ENCODE measurements around the gene ANTXR1. TPM values are rescaled to one million over a fixed set of nuclear protein-coding genes. Genes with fewer than 3 reads are reported as not detected.

Gene ANTXR1
- total RNA-seq, 1 experiment from 2014 or later, result 37.3 TPM

DNA sequence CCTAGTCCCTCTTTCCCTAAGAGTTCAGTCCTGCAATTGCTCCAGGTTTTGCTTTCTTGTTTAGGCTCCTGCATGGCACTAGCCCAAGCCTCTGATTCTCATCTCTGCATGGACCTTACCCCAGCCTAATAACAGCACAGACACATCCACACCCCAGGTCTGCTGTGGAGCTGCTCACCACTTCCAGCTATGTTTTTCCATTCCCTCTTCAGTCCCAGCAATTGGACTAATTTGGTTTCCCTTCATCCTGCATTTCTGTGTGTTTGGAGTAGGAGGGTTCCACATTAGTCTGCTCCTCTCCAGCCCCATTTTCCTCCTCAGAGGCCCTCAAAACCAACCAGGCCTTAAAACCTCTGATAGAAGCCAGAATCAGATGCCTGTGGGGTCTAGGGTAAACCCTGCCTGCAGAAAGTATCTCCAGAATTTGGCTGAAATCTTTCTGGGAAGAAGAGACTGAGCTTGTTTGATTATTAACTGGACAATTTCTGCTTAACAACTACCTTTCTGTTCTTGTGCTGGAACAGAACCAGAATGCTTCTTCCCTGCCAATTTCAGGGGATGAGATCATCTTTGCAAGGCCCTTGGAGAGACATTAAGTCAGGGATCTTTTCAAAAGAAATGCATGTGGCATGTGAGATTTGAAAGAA lies 278.1 kb downstream of the ANTXR1 start:
- H2BK120ac ChIP-seq (ENCODE audit: low read depth, low read length, poor library complexity, severe bottlenecking), result no peak overlapping the region
- Mint-ChIP-seq H3K36me3 (ENCODE audit: insufficient read depth in 1 of 3, low read depth in 3 of 3) (no peaks in the 10 kb centered on the region), H3K27ac (no peak overlapping the region), H3K9me3 (no peaks in the 10 kb centered on the region), H3K27me3 (ENCODE audit: low read depth) (no peaks in the 10 kb centered on the region; the same call in 1 of the 2 replicates), H3K4me3 (no peak overlapping the region), H3K4me1 (0 out of 4 replicates have a peak, but pooled peaks cover 0 to 3% of the 10 kb centered on the region in 2 experiments)
- no peaks in the 10 kb centered on the region for H3K4me1 ChIP-seq (ENCODE audit: insufficient read depth, low read length)
- no peaks in the 10 kb centered on the region for H3K9me3 ChIP-seq (ENCODE audit: control insufficient read depth, low read depth, low read length)
- H4K91ac ChIP-seq (ENCODE audit: insufficient read length, low read depth, low read length), result no peak overlapping the region
- H2BK5ac ChIP-seq (ENCODE audit: insufficient read length, low read length), result no peak overlapping the region
- no peak overlapping the region for H2AFZ ChIP-seq (ENCODE audit: low read length)
- no peaks in the 10 kb centered on the region for H3K79me2 ChIP-seq (ENCODE audit: insufficient read depth, low read length)
- no peak overlapping the region for H3K4ac ChIP-seq (ENCODE audit: low read depth, low read length)
- no peaks in the 10 kb centered on the region for H3K23me2 ChIP-seq (ENCODE audit: insufficient read length, low read depth, low read length, poor library complexity, severe bottlenecking)
- no peaks in the 10 kb centered on the region; the same call in 1 of the 2 replicates for H3K27me3 ChIP-seq (ENCODE audit: insufficient read depth, low read length)
- H3K18ac ChIP-seq (ENCODE audit: insufficient read length, low read depth, low read length), result no peak overlapping the region
- H3K14ac ChIP-seq (ENCODE audit: insufficient read depth, low read length), result no peak overlapping the region
- H4K20me1 ChIP-seq (ENCODE audit: control insufficient read depth, insufficient read depth, insufficient read length), result no peaks in the 10 kb centered on the region
- H3K23ac ChIP-seq (ENCODE audit: insufficient read length, low read depth, low read length), result no peak overlapping the region
- H4K8ac ChIP-seq (replicated peaks; ENCODE audit: insufficient read length, low read depth, low read length), result no peak overlapping the region
- H2BK15ac ChIP-seq (ENCODE audit: low read depth, low read length), result no peak overlapping the region
- no peak overlapping the region for H2BK12ac ChIP-seq (ENCODE audit: insufficient read length, low read depth, low read length)
- H3K4me2 ChIP-seq (ENCODE audit: insufficient read depth, insufficient read length, low read length), result no peak overlapping the region
- TF ChIP-seq, protein P1, sequence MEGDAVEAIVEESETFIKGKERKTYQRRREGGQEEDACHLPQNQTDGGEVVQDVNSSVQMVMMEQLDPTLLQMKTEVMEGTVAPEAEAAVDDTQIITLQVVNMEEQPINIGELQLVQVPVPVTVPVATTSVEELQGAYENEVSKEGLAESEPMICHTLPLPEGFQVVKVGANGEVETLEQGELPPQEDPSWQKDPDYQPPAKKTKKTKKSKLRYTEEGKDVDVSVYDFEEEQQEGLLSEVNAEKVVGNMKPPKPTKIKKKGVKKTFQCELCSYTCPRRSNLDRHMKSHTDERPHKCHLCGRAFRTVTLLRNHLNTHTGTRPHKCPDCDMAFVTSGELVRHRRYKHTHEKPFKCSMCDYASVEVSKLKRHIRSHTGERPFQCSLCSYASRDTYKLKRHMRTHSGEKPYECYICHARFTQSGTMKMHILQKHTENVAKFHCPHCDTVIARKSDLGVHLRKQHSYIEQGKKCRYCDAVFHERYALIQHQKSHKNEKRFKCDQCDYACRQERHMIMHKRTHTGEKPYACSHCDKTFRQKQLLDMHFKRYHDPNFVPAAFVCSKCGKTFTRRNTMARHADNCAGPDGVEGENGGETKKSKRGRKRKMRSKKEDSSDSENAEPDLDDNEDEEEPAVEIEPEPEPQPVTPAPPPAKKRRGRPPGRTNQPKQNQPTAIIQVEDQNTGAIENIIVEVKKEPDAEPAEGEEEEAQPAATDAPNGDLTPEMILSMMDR (conservative IDR thresholded peaks at IDR 0.05), result no peak
- H3K27ac ChIP-seq (ENCODE audit: insufficient read length, low read depth, low read length), result no peak overlapping the region
- no peak for DNase-seq
- H2AK5ac ChIP-seq (ENCODE audit: insufficient read length, low read length), result no peak overlapping the region
- H2BK20ac ChIP-seq (ENCODE audit: low read depth, low read length, poor library complexity, severe bottlenecking), result no peak overlapping the region
- no peak overlapping the region for H3K9ac ChIP-seq (ENCODE audit: extremely low read depth, insufficient read length, low read length)
- no peak overlapping the region for H3K56ac ChIP-seq (ENCODE audit: insufficient read length, low read depth, low read length)
- H4K5ac ChIP-seq (ENCODE audit: insufficient read length, low read depth, low read length), result no peak overlapping the region
- H3T11ph ChIP-seq (ENCODE audit: low read length), result no peak overlapping the region
- H3K79me1 ChIP-seq (ENCODE audit: insufficient read depth, low read depth, low read length, poor library complexity, severe bottlenecking), result no peaks in the 10 kb centered on the region
